ENCODE results near the gene NCAM1. TPM values are rescaled to one million over a fixed set of nuclear protein-coding genes. Genes with fewer than 3 reads are reported as not detected.

The NCAM1 gene
- polyA plus RNA-seq, 1 donor (not counting 4 experiments of a cell fraction or from before 2014, with no cell fraction given), result 0.04 TPM

DNA sequence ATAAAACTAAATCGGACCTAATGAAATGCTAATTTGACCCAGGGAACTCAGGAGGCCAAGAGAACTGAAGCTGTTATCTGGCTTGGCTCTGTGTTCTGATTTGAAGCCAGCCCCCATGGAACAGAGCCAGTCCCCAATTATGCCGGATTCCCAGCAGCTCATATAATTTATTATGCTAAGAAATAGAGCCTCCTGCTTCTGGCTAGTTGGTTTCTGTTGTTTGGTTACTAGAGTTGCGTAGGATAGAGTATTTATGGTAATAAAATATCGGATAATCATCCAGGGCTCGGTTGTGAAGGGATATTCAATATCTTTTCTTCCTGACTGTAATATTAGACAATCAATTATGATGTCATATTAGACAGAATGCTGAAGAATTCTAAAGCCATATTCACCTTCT, 232.7 kb downstream of the NCAM1 start:
- Histone ChIP-seq H3K36me3 (ENCODE audit: control insufficient read depth in 2 of 2, extremely low read depth in 1 of 2, insufficient read depth in 2 of 2, low read length in 2 of 2) (no peaks in the 10 kb centered on the region), H4K20me1 (ENCODE audit: control insufficient read depth, extremely low read depth, insufficient read depth, low read length) (no peaks in the 10 kb centered on the region), H3K9ac (ENCODE audit: control insufficient read depth, extremely low read depth, insufficient read depth, low read length) (no peak overlapping the region), H3K27ac (ENCODE audit: control insufficient read depth, insufficient read depth, low read length) (no peak overlapping the region), H2AFZ (ENCODE audit: control insufficient read depth, low read length) (no peak overlapping the region), H3K4me3 (ENCODE audit: control insufficient read depth in 2 of 3, extremely low read depth in 1 of 3, insufficient read depth in 2 of 3, low read depth in 1 of 3, low read length in 3 of 3) (no peak overlapping the region), H3K79me2 (ENCODE audit: control insufficient read depth, insufficient read depth, low read length) (no peaks in the 10 kb centered on the region), H3K9me1 (ENCODE audit: control insufficient read depth, extremely low read depth, insufficient read depth, low read length) (no peaks in the 10 kb centered on the region), H3K9me3 (ENCODE audit: control insufficient read depth, low read depth, low read length) (no peaks in the 10 kb centered on the region), H3K27me3 (ENCODE audit: control insufficient read depth, extremely low read depth, insufficient read depth, low read length) (no peaks in the 10 kb centered on the region), H3K4me1 (ENCODE audit: control insufficient read depth, extremely low read depth, insufficient read depth, low read length) (peaks cover 23% of the 10 kb centered on the region), H3K4me2 (ENCODE audit: control insufficient read depth, extremely low read depth, insufficient read depth, low read depth, low read length) (no peak overlapping the region)
- dilution Hi-C loops (cut with MboI; ENCODE audit: extremely low pct_ligation_motif_present, low sequenced_read_pairs), result no loop called here
- TF ChIP-seq EZH2 (IDR thresholded peaks at IDR 0.05; ENCODE audit: low read length), result no peak
- TF ChIP-seq, protein P1, sequence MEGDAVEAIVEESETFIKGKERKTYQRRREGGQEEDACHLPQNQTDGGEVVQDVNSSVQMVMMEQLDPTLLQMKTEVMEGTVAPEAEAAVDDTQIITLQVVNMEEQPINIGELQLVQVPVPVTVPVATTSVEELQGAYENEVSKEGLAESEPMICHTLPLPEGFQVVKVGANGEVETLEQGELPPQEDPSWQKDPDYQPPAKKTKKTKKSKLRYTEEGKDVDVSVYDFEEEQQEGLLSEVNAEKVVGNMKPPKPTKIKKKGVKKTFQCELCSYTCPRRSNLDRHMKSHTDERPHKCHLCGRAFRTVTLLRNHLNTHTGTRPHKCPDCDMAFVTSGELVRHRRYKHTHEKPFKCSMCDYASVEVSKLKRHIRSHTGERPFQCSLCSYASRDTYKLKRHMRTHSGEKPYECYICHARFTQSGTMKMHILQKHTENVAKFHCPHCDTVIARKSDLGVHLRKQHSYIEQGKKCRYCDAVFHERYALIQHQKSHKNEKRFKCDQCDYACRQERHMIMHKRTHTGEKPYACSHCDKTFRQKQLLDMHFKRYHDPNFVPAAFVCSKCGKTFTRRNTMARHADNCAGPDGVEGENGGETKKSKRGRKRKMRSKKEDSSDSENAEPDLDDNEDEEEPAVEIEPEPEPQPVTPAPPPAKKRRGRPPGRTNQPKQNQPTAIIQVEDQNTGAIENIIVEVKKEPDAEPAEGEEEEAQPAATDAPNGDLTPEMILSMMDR (optimal IDR thresholded peaks at IDR 0.05 in 1 of 3, IDR thresholded peaks at IDR 0.05 in 1 of 3, conservative IDR thresholded peaks at IDR 0.05 in 1 of 3; ENCODE audit: extremely low read depth in 1 of 3, insufficient read depth in 2 of 3, low read length in 3 of 3), result no peak
- FAIRE-seq (no peak), DNase-seq (ENCODE audit: low read depth, low spot score) (no peak)

DNA sequence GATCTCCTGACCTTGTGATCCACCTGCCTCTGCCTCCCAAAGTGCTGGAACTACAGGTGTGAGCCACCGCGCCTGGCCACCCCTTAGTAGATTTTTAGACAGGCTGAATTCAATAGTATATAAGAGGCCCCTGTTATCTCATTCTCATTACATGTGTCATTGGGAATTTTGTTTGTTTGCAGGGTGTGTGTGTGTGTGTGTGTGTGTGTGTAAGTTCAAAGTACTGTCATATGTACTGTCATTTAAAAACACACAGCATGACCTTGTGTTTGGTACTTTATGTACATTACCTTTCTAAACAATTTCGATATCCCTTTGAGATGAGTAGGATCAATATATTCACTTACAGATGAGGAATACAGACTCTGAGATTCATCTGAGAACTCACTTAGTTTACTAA, 234.5 kb downstream of the NCAM1 start:
- H3K9me1 ChIP-seq (ENCODE audit: control insufficient read depth, extremely low read depth, insufficient read depth, low read length), result no peaks in the 10 kb centered on the region
- DNase-seq (ENCODE audit: low read depth, low spot score) (no peak), FAIRE-seq (no peak)
- H4K20me1 ChIP-seq (ENCODE audit: control insufficient read depth, extremely low read depth, insufficient read depth, low read length), result no peaks in the 10 kb centered on the region
- H3K9me3 ChIP-seq (ENCODE audit: control insufficient read depth, low read depth, low read length), result no peaks in the 10 kb centered on the region
- H3K4me2 ChIP-seq (ENCODE audit: control insufficient read depth, extremely low read depth, insufficient read depth, low read depth, low read length), result no peak overlapping the region
- no peak overlapping the region for H3K9ac ChIP-seq (ENCODE audit: control insufficient read depth, extremely low read depth, insufficient read depth, low read length)
- dilution Hi-C loops (cut with MboI; ENCODE audit: extremely low pct_ligation_motif_present, low sequenced_read_pairs), result no loop called here
- no peaks in the 10 kb centered on the region for H3K79me2 ChIP-seq (ENCODE audit: control insufficient read depth, insufficient read depth, low read length)
- TF ChIP-seq, protein P1 (optimal IDR thresholded peaks at IDR 0.05 in 1 of 3, IDR thresholded peaks at IDR 0.05 in 1 of 3, conservative IDR thresholded peaks at IDR 0.05 in 1 of 3; ENCODE audit: extremely low read depth in 1 of 3, insufficient read depth in 2 of 3, low read length in 3 of 3), result no peak
- no peak for TF ChIP-seq EZH2 (IDR thresholded peaks at IDR 0.05; ENCODE audit: low read length)
- H3K27ac ChIP-seq (ENCODE audit: control insufficient read depth, insufficient read depth, low read length), result no peak overlapping the region
- H3K4me3 ChIP-seq (ENCODE audit: control insufficient read depth in 2 of 3, extremely low read depth in 1 of 3, insufficient read depth in 2 of 3, low read depth in 1 of 3, low read length in 3 of 3), result no peak overlapping the region
- H3K27me3 ChIP-seq (ENCODE audit: control insufficient read depth, extremely low read depth, insufficient read depth, low read length), result no peaks in the 10 kb centered on the region
- peaks cover 11% of the 10 kb centered on the region for H3K4me1 ChIP-seq (ENCODE audit: control insufficient read depth, extremely low read depth, insufficient read depth, low read length)
- no peaks in the 10 kb centered on the region for H3K36me3 ChIP-seq (ENCODE audit: control insufficient read depth in 2 of 2, extremely low read depth in 1 of 2, insufficient read depth in 2 of 2, low read length in 2 of 2)
- no peak overlapping the region for H2AFZ ChIP-seq (ENCODE audit: control insufficient read depth, low read length)
